NCI-H446 (cell line): ENCODE measurements around the gene DEFB110.
A peak's percentile ranks its signal among the peaks of the same experiment; 100 is the strongest.

Source experiments
- DNase-seq, 2 experiments: peaks; one replicate each; lab custom pipeline; 2025; lab: John Stamatoyannopoulos, UW

The DEFB110 gene

GRCh38 chr6:50021894-50022293 is at the start of gene DEFB110:
DEFB110 (minus strand) TSS chr6:50021994; CDS start chr6:50021935, 59 bp downstream.
- no peak for DNase-seq

- DNase-seq = no peak
Measured at GRCh38 chr6:50070101-50070500, 48.3 kb upstream of the DEFB110 start.

DNA sequence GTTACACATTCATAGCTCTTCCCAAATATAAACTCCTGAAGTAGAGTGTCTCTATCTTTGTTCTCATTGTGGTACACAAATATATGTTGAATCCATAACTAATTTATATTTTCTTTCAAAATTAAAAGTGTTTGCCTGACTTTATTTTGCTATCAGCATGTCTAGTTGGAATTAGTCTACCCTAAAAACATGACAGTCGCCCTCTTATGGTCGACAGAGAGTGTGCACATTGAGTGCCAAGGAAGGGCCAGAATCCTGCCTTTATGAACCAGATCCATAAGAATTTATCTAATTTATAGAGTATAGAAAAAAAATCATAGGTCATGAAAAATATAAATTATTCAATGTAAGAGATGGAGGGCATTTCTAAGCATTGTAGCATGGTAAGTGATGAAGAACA is 40.3 kb upstream of the DEFB110 start:
- peak in 1 of 2 experiments; percentile 21 for DNase-seq

DNA sequence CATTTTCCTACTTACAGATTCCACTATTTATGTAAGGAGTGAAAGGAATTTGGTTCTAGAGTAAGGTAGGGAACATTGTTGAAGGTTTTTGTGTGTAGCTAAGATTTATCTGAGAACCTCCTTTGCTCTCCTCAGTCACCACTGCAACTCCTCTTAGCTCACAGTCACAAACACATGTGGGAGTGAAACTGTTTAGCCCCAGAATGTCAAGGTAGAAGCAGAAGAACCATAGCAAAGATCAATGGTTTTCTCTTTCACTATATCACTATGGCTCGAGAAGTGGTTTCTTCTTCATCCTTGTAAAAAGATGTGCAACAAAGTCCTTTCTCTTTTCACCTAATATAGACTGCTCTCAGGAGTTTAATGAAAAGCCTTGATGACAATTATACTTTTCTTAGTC is 34.4 kb upstream of the DEFB110 start:
- DNase-seq = no peak

- DNase-seq = no peak
Measured at GRCh38 chr6:50049829-50050228, 28.0 kb upstream of the DEFB110 start, which contains the start of gene DEFB112. DEFB112 (minus strand) TSS chr6:50049929; CDS start chr6:50049869, 60 bp downstream.

- DNase-seq = no peak
Measured at GRCh38 chr6:50047026-50047425, 25.2 kb upstream of the DEFB110 start.

DNA sequence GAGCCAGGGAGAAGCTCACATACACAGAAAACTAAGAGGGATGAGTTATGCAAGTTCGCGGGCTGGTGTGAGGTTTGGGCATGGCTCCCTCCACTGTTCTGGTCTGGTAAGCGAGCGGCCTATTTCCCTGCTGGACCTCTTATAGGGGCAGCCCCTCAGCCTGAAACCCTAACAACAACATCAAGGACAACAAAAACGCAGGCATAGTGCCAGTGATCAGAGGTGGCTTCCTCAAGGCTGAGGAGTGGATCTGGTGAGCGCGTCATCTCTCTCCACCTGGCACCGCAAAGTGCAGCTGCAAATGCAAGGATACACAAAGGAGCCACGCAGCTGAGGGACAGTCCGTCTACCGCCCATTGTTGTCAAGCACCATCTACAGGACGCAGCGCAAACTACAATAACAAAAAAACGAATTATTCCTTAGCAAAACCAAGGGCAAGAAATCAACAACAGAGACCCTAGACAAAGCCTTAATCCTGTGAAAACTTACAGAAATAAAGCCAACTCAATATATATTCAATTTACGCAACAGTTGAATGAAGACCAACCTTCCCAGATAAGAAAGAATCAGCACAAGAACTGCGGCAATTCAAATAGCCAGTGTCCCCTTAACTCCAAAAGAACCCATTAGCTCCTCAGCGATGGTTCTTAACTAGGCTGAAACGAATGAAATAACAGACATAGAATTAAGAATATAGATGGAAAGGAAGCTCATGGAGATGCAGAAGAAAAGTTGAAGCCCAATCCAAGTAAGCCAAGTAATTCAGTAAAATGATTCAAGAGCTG is 9.2 kb upstream of the DEFB110 start:
- DNase-seq = peak; percentile 1 to 29

DNA sequence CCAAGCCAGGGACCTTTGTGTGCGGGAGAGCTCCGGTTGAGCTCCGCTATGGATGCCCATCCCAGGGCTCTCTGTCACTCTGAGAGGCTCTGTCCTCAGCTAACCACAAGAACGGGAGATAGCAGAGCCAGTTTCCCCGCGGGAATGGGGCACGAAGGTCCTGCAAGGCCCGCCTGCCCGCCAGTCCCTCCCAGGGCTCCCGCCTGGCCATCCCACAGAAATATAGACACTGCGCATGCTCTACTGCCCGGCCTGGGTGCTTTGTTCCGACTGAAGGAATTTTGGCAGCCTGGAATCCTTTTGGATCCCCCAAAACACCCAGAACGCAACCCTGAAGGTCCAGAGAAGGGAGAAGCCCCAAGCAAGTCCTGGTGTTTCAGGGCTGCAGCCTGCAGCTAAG is 8.6 kb upstream of the DEFB110 start:
- no peak for DNase-seq

DNA sequence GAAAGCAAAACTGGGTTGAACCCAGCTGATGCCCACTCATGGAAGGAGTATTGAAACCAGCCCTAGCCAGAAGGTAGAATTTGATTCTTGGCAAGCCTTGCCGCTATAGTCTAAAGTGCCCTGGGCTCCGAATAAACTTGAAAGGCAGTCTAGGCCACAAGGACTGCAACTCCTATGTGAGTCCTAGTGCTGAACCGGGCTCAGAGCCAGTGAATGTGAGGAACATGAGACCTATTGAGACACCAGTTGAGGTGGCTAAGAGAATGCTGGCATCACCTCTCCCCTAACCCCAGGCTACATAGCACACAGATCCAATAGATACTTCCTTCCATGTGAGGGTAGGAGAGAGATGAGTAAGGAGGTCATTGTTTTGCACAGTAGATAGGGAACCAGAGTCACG is 3.5 kb upstream of the DEFB110 start:
- DNase-seq = no peak

DNA sequence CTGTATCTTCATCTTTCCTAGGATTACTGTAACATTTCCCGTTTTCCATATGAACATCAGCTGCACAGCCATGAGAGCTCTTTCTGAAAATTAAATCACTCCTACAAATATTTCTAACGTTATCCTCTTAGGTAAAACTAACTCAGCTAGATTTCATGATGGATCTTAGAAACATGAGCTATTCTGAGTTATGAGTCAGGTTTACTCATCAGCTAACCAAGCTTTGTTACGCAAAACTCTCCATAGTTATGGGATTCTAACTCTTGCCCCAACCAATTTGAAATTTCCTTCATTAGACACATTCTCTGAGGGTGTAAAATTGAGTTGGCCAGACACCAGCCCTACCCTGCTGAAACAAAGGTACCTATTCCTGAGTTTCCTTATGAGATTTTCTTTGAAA is 14.0 kb downstream of the DEFB110 start:
- no peak for DNase-seq

- DNase-seq = no peak
Measured at GRCh38 chr6:50003139-50003538, 18.7 kb downstream of the DEFB110 start.

- no peak for DNase-seq
Measured at GRCh38 chr6:49995278-49995677, 26.5 kb downstream of the DEFB110 start.

- no peak for DNase-seq
Measured at GRCh38 chr6:49988900-49989299, 32.9 kb downstream of the DEFB110 start.

DNA sequence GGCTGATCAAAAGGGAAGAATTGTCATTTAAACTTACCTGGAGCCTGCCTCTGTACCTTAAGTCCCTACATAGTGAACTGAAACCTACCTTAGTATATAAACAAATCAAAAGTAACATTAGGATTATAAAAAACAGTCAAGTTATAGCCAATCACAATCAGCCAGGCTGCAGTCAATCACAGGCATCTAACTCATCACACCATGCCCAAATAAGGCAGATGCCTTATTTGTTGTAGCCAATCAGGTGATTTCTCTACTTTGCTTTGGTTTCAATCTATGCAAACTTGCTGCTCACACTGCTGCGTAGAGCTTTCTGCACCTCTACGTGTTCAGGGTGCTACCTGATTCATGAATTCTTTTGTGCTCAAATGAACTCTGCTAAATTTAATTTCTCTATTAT is 34.0 kb downstream of the DEFB110 start:
- no peak for DNase-seq

DNA sequence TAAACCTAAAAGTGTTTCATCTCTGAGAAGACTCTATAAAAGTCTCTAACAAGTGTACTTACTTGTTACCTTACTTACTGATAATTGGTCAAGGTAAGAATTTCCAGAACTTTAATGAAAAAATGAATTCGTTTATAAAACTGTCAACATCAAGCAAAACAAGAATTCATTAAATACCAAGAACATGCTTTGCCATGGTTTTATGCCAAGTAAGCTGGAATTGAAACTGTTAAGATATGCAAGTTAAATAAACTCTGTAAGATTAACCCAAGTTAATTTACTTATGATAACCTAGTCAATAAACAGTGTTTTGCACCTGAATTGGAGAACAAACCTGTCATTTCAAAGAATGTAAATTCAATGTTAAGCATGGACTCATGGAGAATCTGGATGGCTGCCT is 35.2 kb downstream of the DEFB110 start:
- DNase-seq = no peak

GRCh38 chr6:49982046-49982445 is 39.7 kb downstream of the DEFB110 start:
- no peak for DNase-seq

DNA sequence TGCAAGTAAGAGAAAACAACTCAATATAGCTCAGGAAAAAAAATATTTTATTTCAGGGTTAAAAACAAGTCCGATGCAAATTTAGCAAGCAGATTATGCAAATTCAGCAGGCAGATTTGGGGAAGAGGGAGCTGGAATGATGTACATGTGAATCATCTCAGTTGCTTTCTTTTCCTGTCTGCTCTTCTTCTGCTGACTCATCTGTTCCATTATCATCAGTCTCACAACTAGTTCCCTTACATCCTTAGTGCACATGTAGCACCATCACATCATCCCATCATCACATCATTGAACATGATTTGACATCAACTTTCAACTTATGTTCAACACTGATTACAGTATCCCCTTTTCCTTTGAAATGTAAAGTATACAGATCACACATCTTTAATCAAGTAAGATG is 40.9 kb downstream of the DEFB110 start:
- no peak for DNase-seq

DNA sequence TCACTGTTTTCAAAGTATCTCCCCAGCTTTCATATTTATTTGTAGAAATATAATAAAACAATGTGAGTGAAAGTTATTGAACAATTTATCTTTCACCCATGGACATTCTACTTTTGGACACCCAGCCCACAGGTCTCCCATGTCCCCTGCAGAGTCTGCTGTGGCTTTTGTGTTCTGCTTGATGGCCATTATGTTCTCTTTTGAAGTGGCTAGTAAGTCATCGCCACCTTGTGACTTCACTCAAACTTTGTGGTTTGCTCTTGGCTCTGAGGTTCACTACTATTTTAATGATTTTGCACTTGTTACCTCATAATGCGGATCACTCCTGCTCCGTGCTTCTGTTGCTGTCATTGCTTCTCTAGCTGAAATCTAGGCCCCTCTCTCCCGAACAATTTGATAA is 42.2 kb downstream of the DEFB110 start:
- DNase-seq = no peak

- no peak for DNase-seq
Measured at GRCh38 chr6:49978332-49979226, 43.2 kb downstream of the DEFB110 start.

DNA sequence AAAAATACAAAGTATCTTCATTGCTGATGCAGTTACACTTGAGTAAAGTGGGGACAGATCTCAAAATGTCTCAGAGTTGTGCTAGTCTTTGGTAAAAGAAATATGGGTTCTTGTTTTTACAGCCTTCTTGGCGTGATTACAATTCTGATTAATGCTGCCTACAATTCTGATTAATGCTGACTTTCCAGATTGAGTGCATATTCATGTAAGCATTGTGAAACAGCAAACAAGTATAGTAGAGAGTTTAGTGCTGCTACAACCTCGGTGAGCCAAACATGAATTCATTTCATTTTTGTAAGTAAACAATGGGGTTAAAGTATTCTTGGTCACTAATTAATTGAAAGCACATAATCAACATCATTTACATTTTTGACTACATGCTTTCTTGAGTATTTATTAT is 52.2 kb downstream of the DEFB110 start, which contains the start of gene DEFB113:
TSS of gene DEFB113 (minus strand) at position 21 of the 400 bp plus-strand sequence. CDS start at position 21, 0 bp downstream.
- no peak for DNase-seq
